RWPE2 (cell line): ENCODE measurements around the gene IL13.

ENCODE experiments used
- ATAC-seq: fragments of 200-7000 bp; cut with Tn5 transposase; 3 replicates; pipeline ENCODE4 v1.9.1; 2021; ENCODE audit warnings: low read depth
- DNase-seq: peaks from one replicate; pipeline ENCODE4 v3.0.0-alpha.2; 2020; ENCODE audit warnings: low spot score
- H3K27ac ChIP-seq: fragments of 450-650 bp; 2 replicates; pipeline ENCODE4 v1.5.1; 2017; ENCODE audit warnings: mild to moderate bottlenecking; ENCODE audit not compliant: poor library complexity, severe bottlenecking
- H3K27me3 ChIP-seq: fragments of 250-450 bp; sonication (Bioruptor Pico); 2 replicates; pipeline ENCODE4 v1.5.1; 2021; ENCODE audit warnings: mild to moderate bottlenecking, moderate library complexity; ENCODE audit not compliant: insufficient read depth, poor library complexity, severe bottlenecking
- H3K36me3 ChIP-seq: fragments of 250-450 bp; sonication (Bioruptor Pico); 2 replicates; pipeline ENCODE4 v1.5.1; 2020; ENCODE audit warnings: low read depth, mild to moderate bottlenecking, moderate library complexity
- H3K4me1 ChIP-seq: fragments of 250-450 bp; sonication (Bioruptor Pico); 2 replicates; pipeline ENCODE4 v1.5.1; 2021; ENCODE audit warnings: mild to moderate bottlenecking, moderate library complexity; ENCODE audit not compliant: insufficient read depth, poor library complexity, severe bottlenecking
- H3K4me3 ChIP-seq: fragments of 250-450 bp; sonication (Bioruptor Pico); 2 replicates; pipeline ENCODE4 v1.5.1; 2021; ENCODE audit warnings: mild to moderate bottlenecking, moderate library complexity; ENCODE audit not compliant: severe bottlenecking
- H3K9me3 ChIP-seq: fragments of 250-450 bp; sonication (Bioruptor Pico); 2 replicates; pipeline ENCODE4 v1.5.1; 2021; ENCODE audit warnings: mild to moderate bottlenecking, moderate library complexity; ENCODE audit not compliant: severe bottlenecking
- TF ChIP-seq, protein P1 (sequence below): fragments of 450-650 bp; IDR thresholded peaks from one replicate; pipeline ENCODE4 v1.5.1; 2017; ENCODE audit warnings: mild to moderate bottlenecking, moderate library complexity; ENCODE audit not compliant: poor library complexity, severe bottlenecking

The IL13 gene

DNA sequence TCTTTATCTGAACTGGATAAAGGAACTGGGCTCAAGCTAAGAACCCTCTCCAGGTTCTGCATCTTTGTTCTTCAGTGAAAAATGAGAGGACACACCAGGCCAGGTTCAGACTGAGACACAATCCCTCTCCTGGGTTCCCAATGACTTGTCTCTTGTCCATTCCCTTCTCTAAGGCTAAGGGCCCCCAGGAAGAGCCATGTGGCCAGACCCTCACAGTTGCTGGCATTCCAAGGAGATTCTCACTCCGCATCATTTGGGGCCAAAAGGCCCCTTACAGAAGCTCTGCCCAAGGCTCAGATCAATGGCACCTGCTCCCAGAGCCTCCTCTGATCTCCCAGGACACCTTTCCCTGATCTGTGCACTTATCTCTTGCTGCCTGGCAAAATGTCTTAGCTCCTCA lies 20.8 kb downstream of the IL13 start:
- Histone ChIP-seq H3K4me1 (peaks cover 24% of the 10 kb centered on the region), H3K9me3 (no peaks in the 10 kb centered on the region), H3K36me3 (no peaks in the 10 kb centered on the region), H3K4me3 (no peak overlapping the region), H3K27me3 (no peaks in the 10 kb centered on the region), H3K27ac (no peak overlapping the region)
- DNase-seq (no peak), ATAC-seq (no peak)
- TF ChIP-seq, protein P1, sequence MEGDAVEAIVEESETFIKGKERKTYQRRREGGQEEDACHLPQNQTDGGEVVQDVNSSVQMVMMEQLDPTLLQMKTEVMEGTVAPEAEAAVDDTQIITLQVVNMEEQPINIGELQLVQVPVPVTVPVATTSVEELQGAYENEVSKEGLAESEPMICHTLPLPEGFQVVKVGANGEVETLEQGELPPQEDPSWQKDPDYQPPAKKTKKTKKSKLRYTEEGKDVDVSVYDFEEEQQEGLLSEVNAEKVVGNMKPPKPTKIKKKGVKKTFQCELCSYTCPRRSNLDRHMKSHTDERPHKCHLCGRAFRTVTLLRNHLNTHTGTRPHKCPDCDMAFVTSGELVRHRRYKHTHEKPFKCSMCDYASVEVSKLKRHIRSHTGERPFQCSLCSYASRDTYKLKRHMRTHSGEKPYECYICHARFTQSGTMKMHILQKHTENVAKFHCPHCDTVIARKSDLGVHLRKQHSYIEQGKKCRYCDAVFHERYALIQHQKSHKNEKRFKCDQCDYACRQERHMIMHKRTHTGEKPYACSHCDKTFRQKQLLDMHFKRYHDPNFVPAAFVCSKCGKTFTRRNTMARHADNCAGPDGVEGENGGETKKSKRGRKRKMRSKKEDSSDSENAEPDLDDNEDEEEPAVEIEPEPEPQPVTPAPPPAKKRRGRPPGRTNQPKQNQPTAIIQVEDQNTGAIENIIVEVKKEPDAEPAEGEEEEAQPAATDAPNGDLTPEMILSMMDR, result no peak

DNA sequence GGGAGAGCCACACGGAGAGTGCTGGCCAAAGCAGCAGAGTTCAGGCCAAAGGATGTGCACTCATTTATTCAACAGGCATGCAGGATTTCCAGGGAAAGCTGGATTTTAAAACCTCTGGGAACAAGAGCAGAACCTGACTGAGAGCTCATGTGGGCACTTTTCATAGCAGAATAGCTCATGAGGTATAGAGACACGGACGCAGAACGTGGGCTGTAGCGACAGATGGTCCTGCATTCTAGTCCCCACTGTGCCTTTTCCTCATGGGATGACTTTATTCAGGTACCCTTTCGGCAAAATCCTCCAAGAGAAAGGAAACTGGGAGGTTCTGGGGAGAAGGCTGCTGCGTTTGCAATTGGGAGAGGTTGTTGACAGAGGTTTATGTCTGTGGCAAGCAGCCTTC lies 21.2 kb downstream of the IL13 start:
- no peak for ATAC-seq
- H3K27ac ChIP-seq, result no peak overlapping the region

DNA sequence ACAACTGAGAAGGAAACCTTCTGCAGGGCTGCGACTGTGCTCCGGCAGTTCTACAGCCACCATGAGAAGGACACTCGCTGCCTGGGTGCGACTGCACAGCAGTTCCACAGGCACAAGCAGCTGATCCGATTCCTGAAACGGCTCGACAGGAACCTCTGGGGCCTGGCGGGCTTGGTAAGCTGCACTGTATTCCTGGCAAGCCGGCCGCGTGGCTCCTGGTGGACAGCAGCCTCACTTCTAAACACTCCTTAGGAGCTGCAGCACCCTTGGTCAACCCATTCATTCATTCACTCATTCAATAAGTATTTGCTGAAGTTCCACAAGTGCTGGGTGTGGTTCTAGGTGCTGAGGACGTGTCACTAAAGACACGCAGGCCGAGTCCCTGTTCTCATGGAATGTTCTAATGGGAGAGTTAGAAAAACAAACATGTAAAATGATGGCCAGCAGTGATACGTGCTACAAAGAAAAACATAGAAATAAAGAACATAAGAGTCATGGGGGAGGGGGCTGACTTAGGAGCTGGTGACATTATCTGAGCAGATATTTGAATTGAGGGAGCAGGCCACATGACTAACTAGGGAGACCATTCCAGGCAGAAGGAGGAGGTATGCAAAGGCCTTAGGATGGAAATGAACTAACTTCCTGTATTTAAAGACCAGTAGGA lies 21.9 kb downstream of the IL13 start:
- H3K9me3 ChIP-seq, result no peaks in the 10 kb centered on the region
- no peaks in the 10 kb centered on the region for H3K36me3 ChIP-seq
- no peak overlapping the region for H3K4me3 ChIP-seq
- H3K27me3 ChIP-seq, result no peaks in the 10 kb centered on the region
- ATAC-seq (no peak), DNase-seq (no peak)
- H3K27ac ChIP-seq, result no peak overlapping the region
- TF ChIP-seq, protein P1, result no peak
- H3K4me1 ChIP-seq, result peaks cover 17% of the 10 kb centered on the region

More for the DNA sequence above, 21.2 kb downstream of the IL13 start:
- Histone ChIP-seq H3K4me3 (no peak overlapping the region), H3K36me3 (no peaks in the 10 kb centered on the region), H3K4me1 (peaks cover 21% of the 10 kb centered on the region), H3K27me3 (no peaks in the 10 kb centered on the region), H3K9me3 (no peaks in the 10 kb centered on the region)
- no peak for DNase-seq
- TF ChIP-seq, protein P1, result no peak

DNA sequence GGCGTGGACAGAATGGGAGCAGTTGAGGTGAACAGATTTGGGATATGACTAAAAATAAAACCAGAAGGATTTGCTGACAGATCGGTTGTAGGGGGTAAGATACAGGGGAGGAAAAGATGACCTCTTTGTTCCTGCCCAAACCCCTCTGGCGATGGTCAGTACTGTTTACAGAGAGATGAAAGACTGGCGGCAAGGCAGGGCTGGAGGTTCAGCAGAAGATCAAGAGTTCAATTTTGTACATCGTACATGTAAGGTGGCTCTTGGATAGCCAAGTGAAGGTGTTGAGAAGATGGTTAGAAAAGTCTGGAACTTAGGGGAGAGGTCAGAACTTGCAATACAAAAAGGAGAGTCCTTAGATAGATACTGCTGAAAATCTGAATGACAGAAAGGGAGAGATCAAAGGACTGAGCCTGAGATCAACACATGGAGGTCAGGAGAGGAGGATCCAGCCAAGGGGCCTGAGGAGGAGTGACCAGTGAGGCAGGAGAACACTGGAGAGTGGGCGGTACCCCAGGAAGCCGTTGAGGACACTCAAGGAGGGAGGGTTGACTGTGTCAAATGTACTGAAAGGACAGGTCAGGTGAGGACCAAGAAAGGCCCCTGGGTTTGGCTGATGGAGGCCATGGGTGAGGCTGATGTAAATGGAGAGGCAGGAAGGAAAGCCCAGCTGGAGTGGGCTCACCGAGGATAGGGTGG lies 23.0 kb downstream of the IL13 start:
- Histone ChIP-seq H3K27ac (no peak overlapping the region), H3K27me3 (no peaks in the 10 kb centered on the region), H3K36me3 (no peaks in the 10 kb centered on the region), H3K4me1 (peaks cover 12% of the 10 kb centered on the region), H3K9me3 (no peaks in the 10 kb centered on the region), H3K4me3 (no peak overlapping the region)
- ATAC-seq (no peak), DNase-seq (no peak)
- TF ChIP-seq, protein P1, result no peak

DNA sequence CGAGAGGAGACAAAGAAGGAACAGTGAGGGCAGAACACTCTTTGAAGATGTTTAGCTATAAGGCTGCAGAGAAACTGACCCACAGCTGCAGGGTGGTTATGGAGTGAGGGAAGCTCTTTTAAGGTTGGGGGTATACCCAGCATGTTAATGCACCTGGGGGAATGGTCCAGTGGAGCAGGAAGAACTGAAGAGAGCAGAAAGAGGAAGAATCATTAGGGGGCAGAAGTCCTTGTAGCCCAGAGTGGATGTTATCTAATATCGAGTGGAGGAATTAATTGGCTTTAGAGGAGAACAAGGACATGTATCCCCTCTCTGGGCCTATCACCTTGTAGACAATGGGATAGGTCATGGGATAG lies 23.5 kb downstream of the IL13 start:
- H3K4me1 ChIP-seq, result peaks cover 11% of the 10 kb centered on the region
- TF ChIP-seq, protein P1, result no peak
- no peaks in the 10 kb centered on the region for H3K36me3 ChIP-seq
- H3K4me3 ChIP-seq, result no peak overlapping the region
- no peaks in the 10 kb centered on the region for H3K9me3 ChIP-seq
- DNase-seq, result no peak
- H3K27ac ChIP-seq, result no peak overlapping the region
- ATAC-seq, result no peak
- no peaks in the 10 kb centered on the region for H3K27me3 ChIP-seq
